Retinal pigment epithelial cell (primary cell): ENCODE results near the gene PRKCH.

Source experiments
- DNase-seq: peaks from one replicate; pipeline ENCODE4 v3.0.0-alpha.2; 2010; ENCODE audit warnings: low read depth
- H3K4me3 ChIP-seq: 2 replicates; pipeline ENCODE4 v1.5.1; 2011; ENCODE audit warnings: mild to moderate bottlenecking, low read length, control low read depth, moderate library complexity
- TF ChIP-seq, protein P1 (sequence below): conservative IDR thresholded peaks from 2 replicates; pipeline ENCODE4 v1.5.1; 2011; ENCODE audit warnings: low read depth, low read length, control low read depth, inconsistent platforms

Gene PRKCH

GRCh38 chr14:61532123-61532505 lies 210.7 kb downstream of the PRKCH start:
- no peak for DNase-seq
- TF ChIP-seq, protein P1, sequence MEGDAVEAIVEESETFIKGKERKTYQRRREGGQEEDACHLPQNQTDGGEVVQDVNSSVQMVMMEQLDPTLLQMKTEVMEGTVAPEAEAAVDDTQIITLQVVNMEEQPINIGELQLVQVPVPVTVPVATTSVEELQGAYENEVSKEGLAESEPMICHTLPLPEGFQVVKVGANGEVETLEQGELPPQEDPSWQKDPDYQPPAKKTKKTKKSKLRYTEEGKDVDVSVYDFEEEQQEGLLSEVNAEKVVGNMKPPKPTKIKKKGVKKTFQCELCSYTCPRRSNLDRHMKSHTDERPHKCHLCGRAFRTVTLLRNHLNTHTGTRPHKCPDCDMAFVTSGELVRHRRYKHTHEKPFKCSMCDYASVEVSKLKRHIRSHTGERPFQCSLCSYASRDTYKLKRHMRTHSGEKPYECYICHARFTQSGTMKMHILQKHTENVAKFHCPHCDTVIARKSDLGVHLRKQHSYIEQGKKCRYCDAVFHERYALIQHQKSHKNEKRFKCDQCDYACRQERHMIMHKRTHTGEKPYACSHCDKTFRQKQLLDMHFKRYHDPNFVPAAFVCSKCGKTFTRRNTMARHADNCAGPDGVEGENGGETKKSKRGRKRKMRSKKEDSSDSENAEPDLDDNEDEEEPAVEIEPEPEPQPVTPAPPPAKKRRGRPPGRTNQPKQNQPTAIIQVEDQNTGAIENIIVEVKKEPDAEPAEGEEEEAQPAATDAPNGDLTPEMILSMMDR = no peak
- H3K4me3 ChIP-seq = no peak overlapping the region

GRCh38 chr14:61532763-61533162 lies 211.4 kb downstream of the PRKCH start:
- no peak overlapping the region for H3K4me3 ChIP-seq
- TF ChIP-seq, protein P1 = no peak
- no peak for DNase-seq

- TF ChIP-seq, protein P1 = no peak
- H3K4me3 ChIP-seq = no peak overlapping the region
- no peak for DNase-seq
Measured at GRCh38 chr14:61533513-61534255, 212.3 kb downstream of the PRKCH start.

GRCh38 chr14:61535032-61535431 lies 213.7 kb downstream of the PRKCH start:
- no peak for DNase-seq
- no peak overlapping the region for H3K4me3 ChIP-seq
- TF ChIP-seq, protein P1 = no peak

- no peak overlapping the region for H3K4me3 ChIP-seq
- TF ChIP-seq, protein P1 = no peak
- no peak for DNase-seq
Measured at GRCh38 chr14:61535458-61535857, 214.1 kb downstream of the PRKCH start.

- no peak for DNase-seq
- no peak overlapping the region for H3K4me3 ChIP-seq
- TF ChIP-seq, protein P1 = no peak
Measured at GRCh38 chr14:61536661-61537562, 215.5 kb downstream of the PRKCH start.
